Measurements from ENCODE around the gene APH1A.

- TF ChIP-seq CTCF (IDR thresholded peaks at IDR 0.05), result no peak
- TF ChIP-seq POLR2A (IDR thresholded peaks at IDR 0.05), result no peak
Observed at GRCh38 chr1:150249936-150250335, 18.9 kb downstream of the APH1A start.

Data from breast epithelium (tissue), 3 donors.